ENCODE measurements around the gene CSF1.
"Not testable (repeated sequence)": the region's sequence is repeated elsewhere in the genome, so short reads cannot be mapped to it uniquely, and the experiment has no call there.

Gene CSF1

DNA sequence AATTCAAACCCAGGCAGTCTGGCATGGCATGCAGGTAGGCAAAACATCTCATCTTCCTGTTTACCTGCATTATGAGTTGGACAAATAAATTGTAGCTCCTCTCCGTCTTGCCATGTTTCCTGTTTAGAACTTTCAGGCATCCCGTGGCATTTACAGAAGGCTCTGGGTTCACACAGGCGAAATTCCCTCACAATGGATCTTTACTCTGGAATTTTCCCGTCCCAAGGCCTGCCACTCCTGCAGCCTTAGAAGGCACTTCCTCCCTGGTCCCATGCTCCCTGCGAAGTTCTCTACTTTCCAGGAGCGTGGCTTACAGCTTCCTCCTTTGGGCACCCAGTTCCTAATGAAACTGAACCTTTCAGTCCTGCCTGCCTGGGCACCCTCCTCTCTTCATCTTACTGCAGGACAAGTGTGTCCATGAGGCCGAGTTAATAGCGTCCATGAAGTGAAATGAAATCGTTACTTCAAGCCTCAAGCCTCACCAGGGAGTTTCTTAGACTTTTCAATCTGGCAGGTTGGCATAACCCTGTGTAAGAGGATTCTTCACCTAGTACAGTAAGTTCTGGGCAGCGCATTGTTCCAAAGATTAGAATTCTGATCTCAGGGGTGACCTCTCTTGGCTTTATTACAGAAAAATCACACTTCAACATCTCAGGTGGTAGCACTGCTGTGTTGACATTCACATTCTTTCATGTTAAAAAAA is 37.1 kb downstream of the CSF1 start:
- no peak for DNase-seq

- no peak for DNase-seq
Observed at GRCh38 chr1:109948285-109948630, 37.6 kb downstream of the CSF1 start.

DNA sequence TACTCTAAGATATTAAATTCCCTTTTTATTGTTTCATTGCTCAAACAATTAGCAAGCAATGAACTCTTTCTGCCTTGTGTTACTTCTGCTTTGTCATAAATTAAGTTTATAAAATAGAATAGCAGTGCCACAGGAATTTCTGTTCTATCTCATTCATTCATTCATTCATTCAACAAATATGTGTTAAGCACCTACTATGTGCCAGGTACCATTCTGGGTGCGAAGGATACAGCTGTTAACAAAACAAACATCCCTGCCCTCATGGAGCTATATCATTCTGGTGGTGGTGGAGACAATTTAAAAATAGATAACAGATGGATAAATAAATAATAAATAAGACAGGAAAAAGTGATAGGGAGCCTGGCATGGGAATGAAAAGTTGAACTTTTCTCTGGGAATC is 39.4 kb downstream of the CSF1 start:
- DNase-seq = no peak

- no peak for DNase-seq
Observed at GRCh38 chr1:109950509-109950908, 39.9 kb downstream of the CSF1 start.

- DNase-seq = not testable (repeated sequence)
Observed at GRCh38 chr1:109951501-109951900, 40.9 kb downstream of the CSF1 start.

GRCh38 chr1:109954041-109954512 is 43.4 kb downstream of the CSF1 start:
- no peak for DNase-seq

GRCh38 chr1:109959632-109959973 is 49.0 kb downstream of the CSF1 start:
- DNase-seq = no peak

DNA sequence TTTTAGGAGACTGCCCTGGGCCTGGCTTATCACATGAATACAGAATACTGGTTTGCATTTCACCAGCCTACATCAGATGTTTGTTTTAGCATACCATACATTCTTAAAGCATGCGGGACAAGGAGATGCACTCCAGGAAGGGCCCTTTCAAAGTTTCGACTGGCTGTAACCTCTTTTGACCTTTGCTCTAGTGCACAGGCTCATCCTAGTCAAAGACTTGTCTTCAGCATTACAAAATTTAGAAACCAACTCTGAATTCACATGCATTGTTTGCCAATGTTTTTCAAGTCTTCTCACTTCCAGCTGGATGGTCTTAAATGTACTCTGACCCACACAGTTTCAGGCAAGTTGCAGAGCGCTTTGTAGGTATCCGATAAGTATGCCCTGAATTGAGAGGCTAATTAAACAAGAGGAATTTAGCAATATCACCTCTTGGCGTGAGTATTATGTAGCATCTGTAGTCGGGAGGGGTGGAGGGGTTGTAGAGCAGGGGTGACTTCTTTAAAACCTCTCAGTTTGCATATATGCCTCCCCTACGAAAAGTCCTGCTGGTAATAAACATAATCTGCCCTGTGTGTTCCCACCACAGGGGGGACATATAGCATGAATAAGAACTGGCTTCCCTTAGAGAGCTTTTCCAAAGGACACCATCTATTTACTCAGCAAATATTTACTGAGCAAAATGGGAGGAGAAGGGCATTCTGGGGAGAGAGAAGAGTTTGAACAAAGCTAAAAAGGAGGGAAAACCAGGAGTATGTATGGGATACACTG is 49.5 kb downstream of the CSF1 start:
- DNase-seq = no peak

DNA sequence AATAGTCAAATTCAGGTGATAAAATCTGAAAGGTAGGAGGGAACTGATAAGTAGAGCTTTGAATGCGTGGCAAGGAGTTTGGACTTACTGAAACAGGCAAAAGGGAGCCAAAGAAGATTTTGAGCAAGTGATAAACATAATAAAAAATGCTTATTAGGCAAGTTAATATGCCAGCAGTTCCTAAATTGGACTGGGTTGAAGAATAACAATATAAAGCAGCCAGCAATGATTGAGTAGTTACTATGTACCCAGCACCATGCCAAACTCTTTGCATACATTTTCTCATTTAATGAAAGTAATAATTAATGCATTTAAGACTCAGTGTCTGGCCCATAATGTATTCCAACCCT is 50.1 kb downstream of the CSF1 start:
- no peak for DNase-seq

GRCh38 chr1:109963864-109964263 is 53.2 kb downstream of the CSF1 start:
- no peak for DNase-seq

- DNase-seq = no peak
Observed at GRCh38 chr1:109969146-109969829, 58.6 kb downstream of the CSF1 start.

DNA sequence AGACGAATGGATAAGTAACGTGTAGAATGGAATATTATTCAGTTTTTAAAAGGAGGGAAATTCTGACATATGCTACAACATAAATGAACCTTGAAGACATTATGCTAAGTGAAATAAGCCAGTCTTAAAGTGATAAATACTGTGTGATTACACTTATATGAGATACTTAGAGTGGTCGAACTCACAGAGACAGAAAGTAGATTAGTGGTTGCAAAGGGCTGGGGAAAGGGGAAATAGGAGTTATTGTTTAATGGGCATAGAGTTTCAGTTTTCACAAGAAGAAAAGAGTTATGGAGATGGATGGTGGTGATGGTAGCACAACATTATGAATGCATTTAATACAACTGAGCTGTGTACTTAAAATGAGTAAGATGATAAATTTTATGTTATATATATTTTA is 59.3 kb downstream of the CSF1 start:
- DNase-seq = no peak

GRCh38 chr1:109971559-109971958 is 60.9 kb downstream of the CSF1 start:
- DNase-seq = no peak

- DNase-seq = no peak
Observed at GRCh38 chr1:109974191-109974590, 63.5 kb downstream of the CSF1 start.

DNA sequence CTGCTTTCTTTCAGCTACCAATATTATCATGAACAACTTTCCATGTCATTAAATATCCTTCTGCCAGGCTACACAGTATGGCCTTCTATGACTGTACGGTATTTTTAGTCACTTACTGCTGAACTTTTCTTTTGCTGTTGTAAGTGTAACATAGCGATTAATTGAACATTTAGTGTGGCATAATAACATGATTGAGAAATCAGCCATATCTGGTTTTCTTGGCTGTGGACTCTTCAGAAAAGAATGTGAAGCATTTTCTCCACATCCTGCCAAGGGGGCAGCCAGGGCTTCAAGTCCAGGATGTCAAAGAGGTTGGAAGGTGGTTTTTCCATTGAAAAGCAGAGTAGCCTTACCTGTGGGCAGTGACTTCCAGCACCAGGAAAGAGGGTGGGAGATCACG is 65.1 kb downstream of the CSF1 start:
- DNase-seq = no peak

GRCh38 chr1:109976762-109977161 is 66.1 kb downstream of the CSF1 start:
- no peak for DNase-seq

DNA sequence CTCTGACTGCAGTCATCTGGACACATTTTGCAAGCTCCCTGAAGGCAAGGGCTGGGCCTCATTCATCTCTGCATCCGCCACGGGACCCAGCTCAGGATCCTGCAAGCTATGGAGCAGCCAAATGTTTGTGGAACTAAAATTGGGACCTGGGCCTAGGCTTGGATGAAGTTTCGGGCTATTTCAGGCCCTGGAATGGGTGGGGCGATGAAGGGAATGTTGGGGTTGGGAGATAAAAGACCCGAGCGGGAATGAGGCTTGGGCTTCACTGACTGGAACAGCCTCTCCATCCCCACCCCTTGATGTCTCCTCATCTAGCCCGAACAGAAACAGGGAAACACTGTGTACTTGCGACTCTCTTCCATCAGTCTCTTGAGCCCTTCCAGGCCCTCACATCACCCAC is 66.6 kb downstream of the CSF1 start:
- no peak for DNase-seq

GRCh38 chr1:109977657-109978378 is 67.2 kb downstream of the CSF1 start:
- DNase-seq = no peak

DNA sequence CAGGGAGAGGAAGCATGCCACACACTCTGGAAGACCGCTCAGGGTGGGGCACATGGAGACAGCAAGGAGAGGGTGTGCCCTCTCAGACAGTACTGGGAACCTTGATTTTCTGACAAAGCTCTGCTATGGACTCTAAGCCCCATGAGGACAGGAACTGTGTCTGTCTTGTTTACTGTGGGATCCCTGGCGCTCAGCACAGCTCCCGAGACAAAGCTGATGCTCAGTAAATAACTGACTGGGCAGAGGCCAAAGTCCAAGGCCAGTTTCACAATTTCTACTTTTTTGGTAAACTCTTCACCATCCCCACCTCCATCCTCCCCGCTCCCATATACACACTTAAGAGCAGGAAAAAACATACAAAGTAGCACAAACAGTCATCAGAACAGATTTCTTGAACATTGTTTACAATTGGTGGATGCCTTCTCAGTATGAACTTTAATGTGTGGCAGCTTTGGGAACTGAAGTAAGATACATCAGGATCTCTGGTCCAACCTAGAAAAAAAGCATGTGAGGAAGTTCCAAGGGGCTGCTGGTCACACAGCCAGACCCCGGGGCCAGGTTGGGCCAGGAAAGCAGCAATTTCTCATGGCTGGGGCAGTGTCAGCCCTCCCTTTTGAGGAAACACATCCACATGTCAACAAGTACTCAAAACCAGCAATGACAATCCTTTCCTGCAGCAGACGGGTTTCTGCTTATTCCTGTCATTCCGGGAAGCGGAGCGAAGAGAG is 68.3 kb downstream of the CSF1 start:
- no peak for DNase-seq

DNA sequence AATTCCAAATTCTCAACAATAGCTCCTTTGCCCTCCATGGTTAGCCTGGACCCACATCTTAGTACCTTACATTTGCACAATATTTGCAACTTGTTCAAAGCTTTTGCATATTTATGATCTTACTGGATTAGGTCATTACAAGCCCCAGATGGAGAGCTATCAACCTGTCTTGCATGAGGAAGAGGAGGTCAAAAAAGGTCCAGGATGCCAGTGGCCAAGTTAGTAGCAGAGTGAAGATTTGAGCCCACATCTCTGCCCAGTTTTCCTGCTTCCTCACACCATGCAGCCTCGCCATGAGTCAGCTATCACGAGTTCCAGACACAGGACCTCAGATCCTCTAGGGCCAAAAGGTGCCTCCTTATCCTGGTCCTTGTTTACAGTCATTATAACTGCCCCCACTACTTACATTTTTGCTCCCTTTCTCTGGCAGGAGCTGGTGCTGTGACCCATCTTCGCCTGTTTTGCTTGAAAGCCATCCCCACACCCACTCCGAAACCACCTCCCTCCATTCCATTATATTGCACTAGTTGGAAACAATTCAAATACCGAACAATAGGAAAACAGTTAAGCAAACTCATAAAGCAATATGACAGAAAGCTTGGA is 68.9 kb downstream of the CSF1 start:
- no peak for DNase-seq

Data from activated T-cell treated with anti-CD3 and anti-CD28 coated beads, Interleukin-2, amount 50 U/mL, for 1 hour (primary cell).